ENCODE data around the gene SPESP1.
"Not testable (repeated sequence)": the region's sequence is repeated elsewhere in the genome, so short reads cannot be mapped to it uniquely, and the experiment has no call there.

The SPESP1 gene

DNA sequence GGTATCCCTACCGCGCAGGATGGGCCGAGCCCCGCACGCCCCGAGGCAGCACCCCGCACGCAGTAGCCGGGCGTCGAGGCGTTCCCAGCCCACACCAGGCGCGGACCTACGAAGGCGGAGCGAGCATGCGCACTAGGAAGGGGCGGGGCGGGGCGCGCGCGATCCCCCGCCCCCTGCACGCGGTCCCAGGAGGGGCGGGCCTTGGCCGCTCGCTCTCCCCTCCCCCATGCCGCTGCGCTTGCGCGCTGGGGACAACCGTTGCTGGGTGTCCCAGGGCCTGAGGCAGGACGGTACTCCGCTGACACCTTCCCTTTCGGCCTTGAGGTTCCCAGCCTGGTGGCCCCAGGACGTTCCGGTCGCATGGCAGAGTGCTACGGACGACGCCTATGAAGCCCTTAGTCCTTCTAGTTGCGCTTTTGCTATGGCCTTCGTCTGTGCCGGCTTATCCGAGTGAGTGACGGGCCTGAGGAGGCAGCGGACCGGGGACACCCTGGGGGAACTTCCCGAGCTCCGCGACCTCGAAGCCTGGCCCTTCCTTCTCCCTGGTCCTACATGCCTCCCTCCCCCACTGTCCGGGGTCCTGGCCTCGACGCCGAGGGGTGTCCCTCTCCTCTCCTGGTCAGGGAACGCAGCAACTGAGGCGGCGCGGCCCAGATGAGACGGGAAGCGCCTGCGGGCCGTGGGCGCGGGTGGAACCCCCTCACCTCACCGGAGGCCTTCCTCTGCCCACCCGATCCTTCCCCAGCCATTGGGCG lies at the start of gene SPESP1:
Gene SPESP1, plus strand, starts transcription at position 258 of the 755 bp plus-strand sequence. Its CDS starts 129 bp downstream, at position 387.
- peak in 1 of 2 donors; percentile 20 for DNase-seq

GRCh38 chr15:68885070-68885469 lies 45.3 kb upstream of the SPESP1 start:
- no peak for DNase-seq

- no peak for DNase-seq
These were observed 43.2 kb upstream of the SPESP1 start for GRCh38 chr15:68887120-68887519.

DNA sequence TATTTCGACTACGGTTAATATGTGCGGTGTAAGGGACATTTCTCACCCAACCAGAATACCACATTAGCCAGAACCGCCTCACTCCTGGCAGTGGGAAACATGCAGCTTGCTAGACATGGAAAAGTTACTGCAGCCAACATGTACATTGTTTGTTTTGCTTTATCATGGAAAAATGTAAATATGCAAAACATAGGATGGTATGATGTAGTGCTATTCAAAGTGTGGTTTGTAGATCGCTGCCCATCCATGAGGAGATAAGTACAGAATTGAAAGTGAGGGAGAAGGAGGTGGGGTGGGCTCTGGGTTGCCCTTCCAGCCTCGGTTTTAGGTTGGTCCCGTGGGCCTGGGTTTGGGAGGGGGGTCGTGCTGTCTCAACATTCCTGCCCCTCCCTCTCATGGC lies 42.5 kb upstream of the SPESP1 start:
- no peak for DNase-seq

GRCh38 chr15:68888419-68888818 lies 41.9 kb upstream of the SPESP1 start:
- no peak for DNase-seq

- no peak for DNase-seq
These were observed 36.1 kb upstream of the SPESP1 start for GRCh38 chr15:68894208-68894607.

GRCh38 chr15:68896178-68896577 lies 34.1 kb upstream of the SPESP1 start:
- no peak for DNase-seq

DNA sequence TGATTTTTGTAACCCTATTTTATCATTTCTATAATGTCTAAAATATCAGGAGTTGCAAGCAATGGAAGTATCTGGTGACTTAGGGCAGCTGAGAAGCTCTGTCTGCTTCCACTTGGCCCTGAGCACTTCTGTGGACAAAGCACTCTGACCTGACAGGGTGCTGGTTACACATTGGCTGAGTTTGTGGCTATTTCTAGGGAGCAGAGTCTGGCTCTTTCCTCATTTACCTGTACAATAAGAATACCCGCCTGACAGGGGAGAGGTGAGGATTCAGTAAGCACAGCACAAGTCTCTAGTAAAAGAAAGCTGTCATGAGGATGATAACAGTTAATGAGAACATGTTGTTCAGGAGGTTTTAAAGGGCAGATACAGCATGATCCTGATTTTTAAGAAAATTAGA lies 33.3 kb upstream of the SPESP1 start:
- DNase-seq, result no peak

GRCh38 chr15:68900027-68900426 lies 30.3 kb upstream of the SPESP1 start:
- no peak for DNase-seq

DNA sequence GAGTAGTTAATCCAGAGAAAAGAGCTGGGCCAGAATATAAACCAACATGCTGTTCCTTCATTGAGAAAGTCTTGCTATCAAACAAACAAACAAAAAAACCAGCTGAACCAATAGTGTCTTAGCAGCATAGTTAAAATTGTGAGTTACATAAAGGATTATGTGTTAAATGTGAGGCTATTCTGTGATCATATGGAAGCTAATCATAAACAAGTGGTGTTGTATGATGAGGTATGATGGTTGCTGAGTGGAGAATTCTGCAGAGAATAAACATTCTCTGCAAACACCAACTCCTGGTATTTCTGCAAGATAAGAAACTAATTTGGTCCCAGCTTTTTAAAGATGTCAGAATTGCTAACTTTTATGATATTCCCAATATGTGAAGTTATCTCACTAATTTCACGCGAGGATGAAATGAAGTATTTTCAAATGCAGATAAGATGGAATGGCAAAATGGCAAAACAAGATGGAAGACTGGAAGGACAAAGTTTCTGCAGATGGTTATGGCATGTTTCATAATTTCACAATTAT lies 22.9 kb upstream of the SPESP1 start:
- no peak for DNase-seq

DNA sequence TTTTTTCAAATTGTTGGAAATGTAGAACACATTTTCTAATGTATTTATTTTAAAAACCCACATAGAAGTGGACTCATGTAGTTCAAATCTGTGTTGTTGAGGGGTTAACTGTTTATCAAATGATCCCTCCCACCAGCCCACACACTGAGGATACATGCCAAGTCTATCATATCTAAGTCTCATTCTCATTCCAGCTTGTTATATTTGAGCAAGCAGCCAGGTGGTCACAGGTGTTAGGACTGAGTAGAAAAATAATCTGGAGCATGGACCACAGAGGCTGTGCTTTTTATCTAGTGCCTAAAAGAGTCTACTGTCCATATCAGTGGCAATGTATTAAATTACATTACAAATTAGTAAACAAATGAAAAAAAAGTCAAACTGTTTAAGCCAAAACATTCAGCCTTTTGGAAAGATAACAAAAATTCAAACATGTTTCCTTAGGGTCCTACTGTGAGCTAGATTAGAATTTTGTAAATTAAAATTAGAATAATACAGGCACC lies 20.7 kb upstream of the SPESP1 start:
- DNase-seq, result no peak

DNA sequence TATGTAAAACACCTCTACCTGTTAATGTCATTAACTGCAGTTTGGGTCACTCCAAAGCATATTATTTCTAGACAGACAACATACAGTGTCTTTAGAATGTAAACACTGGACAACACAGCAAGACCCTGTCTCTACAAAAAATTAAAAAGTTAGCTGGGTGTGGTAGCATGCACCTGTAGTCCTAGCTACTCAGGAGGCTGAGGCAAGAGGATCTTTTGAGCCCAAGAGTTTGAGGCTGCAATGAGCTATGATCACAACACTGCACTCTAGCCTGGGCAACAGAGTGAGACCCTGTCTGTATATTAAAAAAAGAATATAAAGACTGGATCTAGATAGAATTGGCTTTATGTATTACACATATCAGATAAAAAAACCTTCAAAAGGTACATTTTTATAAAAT lies 20.0 kb upstream of the SPESP1 start:
- no peak for DNase-seq

DNA sequence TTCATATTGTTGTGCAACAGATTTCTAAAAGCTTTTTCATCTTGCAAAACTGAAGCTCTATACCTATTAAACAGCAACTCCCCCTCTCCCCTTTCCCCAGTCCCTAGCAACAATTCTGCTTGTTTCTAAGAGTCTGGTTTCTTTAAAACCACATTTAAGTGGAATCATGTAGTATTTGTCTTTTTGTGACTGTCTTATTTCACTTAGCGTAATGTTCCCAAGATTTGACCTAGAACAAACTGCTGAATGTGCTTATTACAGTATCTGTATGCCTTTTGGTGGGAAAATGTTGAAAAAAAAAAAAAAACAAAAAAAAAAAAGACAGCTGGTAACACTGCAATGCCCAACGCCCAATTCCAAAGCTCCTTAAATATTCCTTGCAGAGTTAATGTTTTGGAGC lies 19.5 kb upstream of the SPESP1 start:
- no peak for DNase-seq

- DNase-seq, result peak in 1 of 2 donors; percentile 2
These were observed 8.4 kb upstream of the SPESP1 start for GRCh38 chr15:68921926-68922325.

- DNase-seq, result peak; percentile 57 to 78
These were observed 5.3 kb upstream of the SPESP1 start for GRCh38 chr15:68924866-68925560.

DNA sequence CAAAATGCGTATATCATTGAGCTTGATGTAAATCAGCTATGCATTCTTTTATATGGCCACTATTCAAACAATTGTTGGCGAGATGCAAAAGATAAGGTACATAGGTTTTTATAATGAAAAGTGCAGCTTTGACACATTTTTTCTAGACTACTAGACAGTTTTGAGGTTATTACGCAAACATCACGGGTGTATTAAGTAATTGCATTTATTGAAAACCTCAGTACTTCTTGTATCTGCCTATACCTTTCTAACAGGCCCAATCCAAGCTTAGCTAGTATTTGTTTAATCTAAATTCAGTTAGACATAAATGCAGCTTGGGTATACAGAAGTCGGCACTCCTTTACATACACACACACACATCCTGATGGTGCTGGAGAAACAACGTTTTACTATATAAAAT lies 2.7 kb downstream of the SPESP1 start:
- DNase-seq, result peak; percentile 9 to 36

GRCh38 chr15:68934341-68934740 lies 4.0 kb downstream of the SPESP1 start:
- DNase-seq, result no peak

DNA sequence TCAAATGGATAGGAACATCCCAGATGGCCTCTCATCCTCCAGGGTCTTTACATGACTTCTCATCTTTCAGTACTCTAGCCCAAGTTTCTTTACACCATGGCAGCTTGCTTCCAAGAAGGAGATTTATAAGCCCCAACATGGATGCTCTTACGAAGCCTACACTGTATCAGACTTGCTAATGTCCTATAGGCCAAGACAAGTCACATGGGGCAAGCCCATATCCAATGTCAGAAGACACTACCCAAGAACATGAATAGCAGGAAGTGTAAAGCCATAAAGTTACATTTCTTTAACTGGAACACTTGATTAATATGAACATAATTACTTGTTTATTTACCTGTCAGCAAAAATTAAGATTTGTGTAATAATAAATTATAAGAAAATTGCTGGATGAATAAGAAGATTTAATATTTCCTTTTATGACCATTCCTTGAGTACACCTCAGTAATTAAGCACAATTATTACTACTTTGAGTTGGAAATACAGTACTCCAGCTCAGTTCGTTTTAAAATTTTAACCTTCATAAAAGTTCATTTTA lies 5.1 kb downstream of the SPESP1 start:
- DNase-seq, result no peak

GRCh38 chr15:68939501-68939900 lies 9.2 kb downstream of the SPESP1 start:
- no peak for DNase-seq

GRCh38 chr15:68951813-68952212 lies 21.5 kb downstream of the SPESP1 start:
- no peak for DNase-seq

- no peak for DNase-seq
These were observed 27.4 kb downstream of the SPESP1 start for GRCh38 chr15:68957696-68958095.

DNA sequence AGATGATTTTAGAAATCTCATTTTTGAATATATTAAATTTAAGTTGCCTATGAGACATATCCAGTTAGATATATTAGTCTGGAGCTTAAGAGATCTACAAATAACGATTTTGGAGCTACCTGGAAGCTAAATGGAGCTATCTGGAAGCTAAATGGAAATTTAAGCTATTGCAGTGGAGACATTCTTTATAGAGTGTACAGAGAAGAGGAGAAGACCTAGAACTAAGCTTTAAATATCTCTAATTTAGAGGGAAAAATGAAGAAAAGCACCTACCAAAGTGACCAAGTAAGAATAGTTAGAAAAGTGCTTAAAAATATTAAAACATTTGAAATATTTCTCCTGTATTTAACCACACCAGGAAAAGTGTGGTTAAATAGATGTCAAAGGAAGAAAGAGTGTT lies 28.3 kb downstream of the SPESP1 start:
- no peak for DNase-seq

DNA sequence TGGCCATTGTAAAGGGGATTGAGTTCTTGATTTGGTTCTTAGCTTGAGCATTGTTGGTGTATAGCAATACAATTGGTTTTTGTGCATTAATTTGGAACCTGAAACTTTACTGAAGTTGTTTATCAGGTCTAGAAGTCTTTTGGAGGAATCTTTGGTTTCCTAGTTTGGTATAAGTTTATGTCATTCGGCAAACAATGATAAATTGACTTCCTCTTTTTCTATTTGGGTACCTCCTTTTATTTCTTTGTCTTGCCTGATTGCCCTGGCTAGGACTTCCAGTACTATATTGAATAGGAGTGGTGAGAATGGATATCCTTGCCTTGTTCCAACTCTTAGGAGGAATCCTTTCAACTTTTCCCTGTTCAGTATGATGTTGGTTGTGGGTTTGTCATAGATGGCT lies 32.1 kb downstream of the SPESP1 start:
- DNase-seq, result no peak

- DNase-seq, result not testable (repeated sequence)
These were observed 33.4 kb downstream of the SPESP1 start for GRCh38 chr15:68963719-68964118.
